NCI-H1092 treated with DMSO at 0.1 percent for 48 hours (cell line): ENCODE data around the gene LRRN2.
"Not testable (repeated sequence)": the region's sequence is repeated elsewhere in the genome, so short reads cannot be mapped to it uniquely, and the experiment has no call there.

ENCODE experiments used
- DNase-seq: peaks from one replicate; lab custom pipeline; 2025; lab: John Stamatoyannopoulos, UW

The LRRN2 gene

DNA sequence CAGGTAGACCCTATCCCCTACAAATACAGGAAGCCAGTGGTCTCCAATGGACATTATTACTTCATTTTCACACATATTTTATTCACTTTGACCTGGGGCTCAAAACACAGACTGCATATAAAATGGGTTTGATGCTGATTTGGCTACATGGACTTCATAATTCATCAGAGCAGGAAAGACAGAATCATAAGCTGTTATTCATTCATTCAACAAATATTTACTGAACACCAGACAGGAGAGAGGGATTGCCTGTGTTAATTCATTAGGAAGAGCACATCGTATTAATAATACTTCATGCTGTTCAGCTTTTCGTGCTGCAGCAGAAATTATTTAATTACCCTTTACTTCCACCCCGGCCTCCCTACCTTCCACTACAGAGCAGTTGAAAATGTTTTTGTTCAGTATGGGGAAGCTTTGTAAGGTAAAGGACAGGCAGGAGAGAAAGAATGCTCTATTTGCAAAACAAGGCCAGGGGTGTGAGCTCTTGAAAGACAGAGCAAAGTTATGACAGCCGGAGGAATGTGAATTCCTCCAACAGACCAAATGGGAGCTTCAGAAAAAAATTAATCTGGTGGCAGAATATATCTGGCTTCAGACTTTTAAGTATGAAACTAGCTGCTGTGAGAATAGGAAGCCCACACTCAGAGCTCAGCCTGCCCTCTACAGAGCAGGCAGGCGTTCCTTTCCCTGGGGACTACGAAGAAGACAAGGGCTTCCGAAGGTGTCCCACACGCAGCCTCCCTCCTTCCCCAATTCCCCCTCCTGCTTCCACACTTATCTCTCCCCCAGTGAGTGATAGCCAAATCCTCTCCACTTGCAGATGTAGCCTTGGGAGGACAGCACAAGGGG is 111.3 kb downstream of the LRRN2 start:
- no peak for DNase-seq

DNA sequence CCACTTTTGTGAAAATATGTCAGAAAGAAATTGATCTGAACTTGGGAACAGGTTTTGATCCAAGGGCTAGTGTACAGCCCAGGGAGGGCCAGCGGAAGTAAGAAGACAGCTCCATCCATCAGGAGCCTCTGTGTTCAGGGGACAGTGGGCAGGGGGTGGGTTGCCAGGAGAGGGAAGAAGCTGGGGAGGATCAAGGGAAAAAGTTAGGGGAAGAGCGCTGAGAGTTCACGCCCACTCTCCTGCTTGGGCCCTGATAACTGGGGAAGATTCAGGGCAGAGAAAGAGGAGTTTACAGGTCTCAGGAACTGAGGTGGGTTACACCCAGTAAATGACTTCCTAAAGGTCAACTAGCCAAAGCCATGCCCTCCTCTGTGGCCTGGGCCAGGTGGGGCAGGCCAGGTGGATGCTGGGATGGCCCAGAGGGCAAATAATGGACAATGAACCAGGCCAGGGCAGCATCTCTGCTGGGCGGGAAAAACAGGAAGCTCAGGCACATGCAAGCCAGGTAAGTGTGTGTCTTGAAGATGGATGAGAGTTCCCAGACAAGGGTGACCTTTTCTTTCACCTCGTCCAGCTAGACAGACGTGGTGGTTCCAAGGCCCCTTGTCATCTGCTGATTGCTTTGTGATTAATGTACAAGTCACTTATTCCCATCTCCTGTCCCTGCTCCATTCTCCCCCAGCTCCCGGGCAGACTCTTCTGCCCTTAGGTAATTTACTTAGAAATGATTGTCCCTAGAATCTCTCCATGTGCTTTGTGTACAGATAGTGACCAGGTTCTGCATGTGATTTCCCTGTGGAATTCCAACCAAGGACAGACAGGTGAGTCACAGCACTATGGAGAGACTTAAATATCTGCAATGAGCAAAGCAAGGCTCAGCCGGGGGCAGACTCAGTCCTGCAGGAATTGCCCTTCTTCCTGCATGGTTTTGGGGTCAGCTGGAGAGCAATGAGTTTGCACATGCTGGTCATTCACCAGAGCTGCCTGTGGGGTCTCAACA is 112.3 kb downstream of the LRRN2 start:
- no peak for DNase-seq

DNA sequence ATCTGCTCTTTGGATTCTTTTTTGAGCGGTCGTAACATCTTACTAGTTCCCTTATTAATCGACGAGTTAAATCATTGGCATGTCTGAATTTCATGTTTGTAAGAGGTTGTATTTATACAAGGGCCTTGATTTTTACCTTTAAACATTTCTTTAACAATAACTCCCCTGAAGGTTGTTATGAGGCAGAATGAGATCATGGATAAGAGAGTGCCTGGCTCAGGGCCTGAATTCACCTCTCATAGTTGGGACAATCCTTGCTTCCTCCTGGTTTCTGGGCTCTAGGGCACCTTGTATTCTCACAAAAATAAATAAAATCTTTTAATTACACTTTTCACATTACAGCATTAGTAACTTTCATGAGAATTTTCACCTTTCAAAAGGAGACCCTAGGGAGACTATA is 113.9 kb downstream of the LRRN2 start:
- DNase-seq: no peak

DNA sequence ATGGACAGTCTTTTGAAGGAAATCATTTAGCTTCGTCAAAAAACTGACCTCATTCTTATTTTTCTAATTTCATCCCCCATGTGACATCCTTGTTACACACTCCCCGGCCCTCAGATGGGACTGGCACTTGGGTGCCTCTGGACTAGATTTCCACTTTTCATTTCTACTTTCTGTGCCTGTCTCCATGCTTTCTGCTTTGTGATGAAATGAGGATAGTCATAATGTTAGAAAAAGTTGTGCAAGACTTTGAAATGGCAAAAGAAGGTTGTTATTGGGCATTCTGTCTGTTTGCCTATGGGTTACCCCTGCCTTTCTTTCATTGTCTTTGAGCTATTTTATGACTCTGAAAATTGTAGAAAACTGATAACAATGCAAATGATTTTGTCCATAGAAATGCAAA is 114.4 kb downstream of the LRRN2 start:
- DNase-seq: no peak

DNA sequence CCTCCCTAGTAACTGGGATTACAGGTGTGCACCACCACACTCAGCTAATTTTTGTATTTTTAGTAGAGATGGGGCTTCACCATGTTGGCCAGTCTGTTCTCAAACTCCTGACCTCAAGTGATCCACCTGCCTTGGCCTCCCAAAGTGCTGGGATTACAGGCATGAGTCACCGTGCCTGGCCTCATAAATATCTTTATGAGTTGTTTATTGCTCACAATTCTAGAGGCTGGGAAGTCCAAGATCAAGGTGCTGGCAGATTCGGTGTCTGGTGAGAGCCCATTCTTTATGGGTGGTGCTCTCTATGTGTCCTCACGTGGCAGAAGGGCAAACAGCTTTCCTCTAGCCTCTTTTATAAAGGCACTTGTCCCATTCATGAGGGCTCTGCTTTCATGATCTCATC is 115.5 kb downstream of the LRRN2 start:
- not testable (repeated sequence) for DNase-seq

DNA sequence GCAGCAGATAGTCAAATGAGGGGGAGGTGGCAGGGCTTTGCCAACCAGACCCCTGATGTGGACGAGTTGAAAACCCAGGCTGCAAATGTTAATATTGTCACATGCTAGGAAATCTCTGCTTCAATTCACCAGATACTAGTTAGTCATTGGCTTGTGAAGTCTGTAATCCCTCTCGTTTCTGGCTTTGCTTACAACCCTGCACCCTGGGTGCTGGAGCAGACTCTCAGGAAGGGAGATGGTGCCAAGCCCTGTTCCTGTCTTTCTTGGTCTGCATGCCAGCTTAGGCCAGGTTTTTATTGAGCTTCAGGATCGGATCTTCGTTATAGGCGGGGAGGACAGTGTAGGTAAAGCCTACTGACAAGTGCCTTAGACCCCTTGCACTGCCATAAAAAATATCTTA is 116.1 kb downstream of the LRRN2 start:
- no peak for DNase-seq

DNA sequence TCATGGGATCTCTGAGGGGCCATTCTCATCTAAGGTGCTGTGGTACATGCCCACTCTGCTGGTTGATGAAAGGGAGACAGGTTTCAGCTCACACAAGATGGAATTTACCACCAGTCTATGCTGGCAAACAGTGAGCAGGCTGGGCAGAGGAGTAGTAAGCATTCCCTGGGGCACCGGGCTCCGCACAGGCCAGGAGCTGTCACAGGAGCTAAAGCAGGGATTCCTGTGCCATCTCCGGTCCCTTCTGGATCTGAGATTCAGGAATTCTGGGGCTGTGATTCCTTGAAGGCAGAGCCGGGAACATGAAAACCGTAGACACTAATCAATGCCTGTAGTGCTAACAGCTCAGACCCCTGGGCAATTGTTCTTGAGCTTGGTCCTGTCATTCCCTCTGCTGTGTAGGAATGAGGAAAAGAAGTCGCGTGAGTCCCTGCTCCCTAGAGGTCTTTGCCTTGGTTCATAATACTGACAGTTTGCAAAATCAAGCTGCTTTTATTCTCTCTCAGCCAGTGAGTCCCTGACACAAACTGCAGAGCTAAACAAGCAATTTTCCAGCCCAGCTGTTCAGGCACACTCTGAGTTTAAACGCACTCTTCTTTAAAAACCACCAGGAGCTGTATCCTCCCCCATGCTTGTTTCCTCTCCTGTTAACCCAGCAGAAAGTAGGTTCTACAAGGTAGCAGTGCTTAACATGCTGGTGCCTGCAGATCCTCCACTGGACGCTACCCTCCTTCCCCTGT is 116.8 kb downstream of the LRRN2 start:
- DNase-seq: no peak
